IPS DF 4.7 (cell line): ENCODE results near the gene GCHFR.

ENCODE experiments used
- DNase-seq: peaks from one replicate; pipeline ENCODE4 v3.0.0-alpha.2; 2013; ENCODE audit warnings: low spot score; ENCODE audit errors: extremely low read depth

The GCHFR gene

DNA sequence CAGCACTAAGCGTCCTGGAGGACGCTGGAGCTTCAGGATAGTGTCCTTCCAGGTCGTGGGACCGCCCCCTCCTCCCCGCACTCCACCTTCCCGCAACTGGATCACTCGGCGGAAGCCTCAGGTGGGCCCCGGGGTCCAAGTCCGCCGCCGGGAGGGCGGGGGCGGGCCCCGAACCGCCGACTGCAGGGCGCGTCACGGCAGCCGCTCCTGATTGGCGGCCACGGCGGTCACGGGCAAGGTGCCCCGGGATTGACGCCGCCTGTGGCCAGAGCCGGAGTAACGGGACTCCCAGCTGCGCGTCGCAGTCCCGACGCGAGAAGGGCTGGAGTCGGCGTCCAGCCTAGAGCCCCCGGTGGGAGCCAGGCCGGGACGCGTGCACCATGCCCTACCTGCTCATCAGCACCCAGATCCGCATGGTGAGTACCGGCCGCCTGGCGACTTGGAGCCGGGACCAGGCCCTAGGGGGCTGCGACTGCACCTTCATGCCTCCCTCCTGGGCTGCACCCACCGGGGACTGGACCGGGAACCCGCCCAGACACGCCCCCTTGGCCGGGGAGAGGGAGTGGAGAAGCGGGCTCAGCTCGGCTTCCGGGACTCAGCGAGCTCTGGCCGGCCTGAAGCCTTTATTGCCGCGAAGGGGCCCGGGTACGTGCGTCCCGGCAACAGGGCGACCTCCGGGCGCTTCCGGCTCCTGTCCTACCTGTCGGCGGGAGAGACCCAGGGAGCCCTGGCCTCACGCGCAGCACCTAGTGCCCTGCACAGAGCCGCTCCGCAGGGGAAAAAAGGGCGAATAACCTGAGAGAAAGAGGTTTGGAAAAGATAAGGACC is at the start of gene GCHFR:
Gene GCHFR, plus strand, starts transcription at position 268 of the 828 bp plus-strand sequence. Its CDS starts 113 bp downstream, at position 381.
- DNase-seq: no peak

DNA sequence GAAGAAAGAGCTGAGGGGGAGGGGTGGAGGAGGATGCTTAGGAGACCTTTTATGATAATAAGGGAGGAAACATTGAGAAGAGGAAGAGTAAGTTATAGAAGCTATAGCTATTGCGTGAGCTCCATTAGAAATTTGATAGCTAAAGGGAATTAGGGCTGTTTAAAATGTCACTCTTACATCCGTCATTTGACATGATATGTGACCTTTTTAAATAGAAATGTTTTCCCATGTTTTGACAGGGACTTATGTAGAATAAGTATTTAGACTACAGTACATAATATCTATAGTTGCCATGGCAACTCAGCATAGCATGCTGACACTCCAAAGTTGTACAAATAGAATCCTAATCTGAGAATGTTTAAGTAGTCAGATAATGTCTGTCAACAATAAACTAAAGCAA is 49.7 kb upstream of the GCHFR start:
- no peak for DNase-seq

DNA sequence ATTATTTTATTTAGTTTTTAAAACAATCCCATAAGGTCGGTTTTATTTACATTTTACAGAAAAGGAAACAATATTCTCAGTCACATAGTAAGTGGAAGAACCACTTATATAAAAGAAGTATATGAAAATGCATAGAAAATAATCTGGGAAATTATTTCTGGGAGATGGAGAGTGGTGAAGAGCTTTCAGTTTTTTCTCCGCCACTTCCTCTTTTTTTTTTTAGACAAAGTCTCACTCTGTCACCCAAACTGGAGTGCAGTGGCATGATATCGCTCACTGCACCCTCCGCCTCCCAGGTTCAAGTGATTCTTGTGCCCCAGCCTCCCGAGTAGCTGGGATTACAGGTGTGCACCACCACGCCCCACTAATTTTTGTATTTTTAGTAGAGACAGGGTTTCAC is 47.7 kb upstream of the GCHFR start:
- no peak for DNase-seq

DNA sequence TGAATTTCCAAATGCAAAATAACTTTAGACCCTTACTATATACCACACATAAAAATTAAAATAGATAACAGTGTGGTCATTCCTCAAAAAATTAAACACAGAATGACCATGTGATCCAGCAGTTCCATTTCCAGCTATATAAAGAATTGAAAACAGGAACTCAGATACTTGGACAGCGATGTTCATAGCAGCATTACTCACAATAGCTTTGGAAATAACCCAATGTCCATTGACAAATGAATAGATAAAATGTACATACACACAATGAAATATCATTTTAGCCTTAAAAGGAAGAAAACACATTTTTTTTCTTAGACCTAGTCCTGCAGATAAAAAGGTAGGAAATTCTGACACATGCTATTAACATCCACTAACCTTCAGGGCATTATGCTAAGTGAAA is 42.2 kb upstream of the GCHFR start:
- no peak for DNase-seq

DNA sequence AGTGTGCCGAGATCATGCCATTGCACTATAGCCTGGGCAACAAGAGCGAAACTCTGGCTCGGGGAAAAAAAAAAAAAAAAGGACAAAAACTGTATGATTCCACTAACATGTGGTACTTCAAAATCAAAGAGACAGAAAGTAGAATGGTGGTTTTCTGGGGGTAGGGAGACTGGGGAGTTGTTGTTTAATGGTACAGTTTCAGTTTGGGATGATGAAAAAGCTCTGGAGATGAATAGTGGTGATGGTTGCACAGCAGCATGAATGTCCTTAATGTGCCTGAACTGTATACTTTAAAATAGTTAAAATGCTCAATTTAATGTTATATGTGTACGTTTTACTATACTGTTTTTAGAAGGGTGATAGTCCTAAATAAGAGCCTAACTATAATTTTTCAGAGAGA is 41.5 kb upstream of the GCHFR start:
- no peak for DNase-seq

DNA sequence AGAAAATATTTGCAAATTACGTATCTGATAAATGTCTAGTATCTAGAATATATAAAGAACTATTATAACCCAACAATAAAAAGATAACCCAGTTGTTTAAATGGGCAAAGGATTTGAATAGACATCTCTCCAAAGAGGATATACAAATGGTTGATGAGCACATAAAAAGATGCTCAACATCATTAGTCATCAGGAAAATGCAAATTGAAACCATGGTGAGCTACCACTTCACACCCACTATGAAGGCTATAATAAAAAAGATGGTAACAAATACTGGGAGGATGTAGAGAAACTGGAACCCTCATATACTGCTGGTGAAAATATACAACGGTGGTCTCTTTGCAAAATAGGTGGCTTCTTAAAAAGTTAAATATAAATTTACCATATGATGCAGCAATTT is 40.9 kb upstream of the GCHFR start:
- DNase-seq: no peak

DNA sequence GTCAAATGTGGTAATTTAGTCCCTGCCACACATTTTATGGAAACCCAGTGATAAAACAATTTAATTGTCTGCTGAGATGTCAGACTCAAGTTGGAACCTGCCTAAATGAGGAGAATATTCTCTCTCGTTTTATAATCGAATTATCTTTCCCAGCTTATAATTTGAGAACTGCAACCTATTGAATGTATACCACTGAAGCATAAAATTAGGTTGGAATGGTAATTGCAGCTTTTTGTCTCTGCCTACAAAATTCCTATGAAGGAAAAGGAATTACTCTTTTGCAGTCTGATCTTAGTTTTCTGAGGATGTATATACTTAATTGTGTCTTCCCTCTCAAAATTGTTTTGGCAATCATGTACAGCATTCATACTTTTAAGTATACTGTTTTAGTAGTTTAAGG is 39.9 kb upstream of the GCHFR start:
- no peak for DNase-seq

DNA sequence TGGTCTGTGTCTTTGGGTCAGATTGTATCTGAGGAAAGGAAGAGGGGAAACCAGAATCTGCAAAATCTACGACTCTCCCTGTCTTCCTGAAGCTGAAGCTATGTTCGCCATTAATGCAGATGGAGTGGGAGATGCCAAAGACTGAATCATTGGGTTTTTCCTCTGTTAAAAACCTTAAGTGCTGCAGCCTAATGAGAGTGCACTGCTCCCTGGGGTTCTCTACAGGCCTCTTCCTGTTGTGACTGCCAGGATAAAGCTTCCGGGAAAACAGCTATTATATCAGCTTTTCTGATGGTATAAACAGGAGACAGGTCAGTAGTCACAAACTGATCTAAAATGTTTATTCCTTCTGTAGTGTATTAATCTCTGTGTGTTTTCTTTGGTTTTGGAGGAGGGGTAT is 32.8 kb upstream of the GCHFR start:
- no peak for DNase-seq

DNA sequence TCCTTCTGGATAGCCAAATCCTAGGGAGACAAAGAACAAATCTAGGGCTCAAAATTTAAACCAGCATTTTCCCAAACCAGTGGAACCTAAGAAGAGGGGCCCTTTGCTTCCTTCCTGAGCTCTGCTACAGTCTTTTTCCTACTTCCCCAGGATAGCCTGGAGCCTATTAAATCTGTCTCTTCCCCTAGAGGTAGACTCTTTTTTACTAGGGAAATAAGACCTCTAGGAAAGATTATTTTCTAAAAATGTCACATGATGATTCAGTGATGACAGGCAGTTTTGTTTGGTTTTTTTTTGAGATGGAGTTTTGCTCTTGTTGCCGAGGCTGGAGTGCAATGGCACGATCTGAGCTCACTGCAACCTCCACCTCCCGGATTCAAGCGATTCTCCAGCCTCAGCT is 27.3 kb upstream of the GCHFR start:
- no peak for DNase-seq

DNA sequence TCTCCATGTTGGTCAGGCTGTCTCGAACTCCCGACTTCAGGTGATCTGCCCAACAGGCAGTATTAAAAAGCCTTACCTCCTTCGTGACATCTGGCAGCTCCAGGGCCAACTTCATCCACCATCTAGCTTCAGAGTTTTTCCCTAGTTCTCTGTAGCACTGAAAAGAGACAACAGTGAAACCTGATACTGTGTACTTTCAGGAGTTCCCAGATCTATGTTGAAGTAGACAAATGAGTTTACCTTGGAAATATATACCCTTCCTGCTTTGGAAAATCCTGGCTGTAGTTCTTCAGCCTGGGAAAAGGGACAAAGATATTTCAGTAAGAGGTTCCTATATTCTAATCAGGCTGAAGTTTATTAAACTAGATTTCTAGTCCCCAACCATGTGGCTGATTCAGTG is 26.8 kb upstream of the GCHFR start:
- no peak for DNase-seq

DNA sequence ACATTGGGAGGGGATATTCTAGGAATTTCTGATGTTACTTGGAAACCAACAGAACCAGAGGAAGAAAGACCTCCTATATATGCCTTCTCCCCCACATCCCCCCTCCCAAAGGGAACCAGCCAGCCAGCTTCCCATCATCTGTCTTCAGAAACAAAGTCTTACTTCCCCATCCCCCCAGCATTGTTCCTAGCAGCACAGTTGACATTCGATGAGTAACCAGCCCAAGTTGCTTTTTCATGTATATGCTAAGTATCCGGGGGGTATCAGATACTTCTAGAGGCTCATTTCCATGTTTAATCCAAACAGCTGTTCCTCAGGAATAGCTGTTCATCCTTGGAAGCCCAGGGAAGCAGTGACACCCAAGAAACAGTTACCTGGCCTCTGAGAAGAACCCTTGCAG is 24.8 kb upstream of the GCHFR start:
- DNase-seq: no peak

DNA sequence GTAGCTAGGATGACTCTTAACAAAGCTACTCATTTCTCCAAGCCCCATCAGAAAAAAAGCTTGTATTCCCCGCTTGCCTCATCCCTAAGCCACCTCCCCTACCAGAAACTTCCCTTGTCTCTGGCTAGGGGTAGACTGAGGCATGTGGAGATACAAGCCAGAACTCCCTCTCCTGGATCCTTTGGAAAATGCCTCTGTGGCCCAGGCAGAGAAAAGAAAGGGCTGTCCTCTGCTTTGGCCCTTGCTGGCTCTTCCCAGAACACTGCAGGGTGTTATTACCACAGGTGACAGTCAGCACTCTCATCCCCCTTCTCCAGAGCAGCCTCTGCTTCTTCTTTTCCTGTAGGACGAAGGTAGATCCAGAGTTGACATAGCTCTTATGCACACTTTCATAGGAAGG is 24.0 kb upstream of the GCHFR start:
- DNase-seq: no peak

DNA sequence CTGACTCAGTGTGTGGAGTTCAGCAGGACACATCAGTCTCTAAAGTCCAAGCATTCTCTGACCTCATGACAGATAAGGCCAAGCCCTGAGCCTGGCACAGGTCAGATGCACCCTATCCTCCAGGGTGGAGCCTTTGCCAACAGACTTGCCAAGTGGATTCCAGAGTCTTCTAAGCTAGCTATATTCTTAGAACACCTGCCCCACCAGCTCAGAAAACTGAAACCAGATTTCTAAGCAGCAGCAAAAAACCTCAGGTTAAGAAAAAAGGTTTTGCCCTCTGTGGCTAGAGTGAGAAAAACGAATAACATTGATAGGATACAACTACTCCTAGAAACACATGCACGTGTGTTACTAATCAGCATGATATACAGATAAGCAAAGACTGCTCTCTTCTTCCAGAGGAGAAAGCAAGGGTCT is 20.4 kb upstream of the GCHFR start:
- DNase-seq: no peak

DNA sequence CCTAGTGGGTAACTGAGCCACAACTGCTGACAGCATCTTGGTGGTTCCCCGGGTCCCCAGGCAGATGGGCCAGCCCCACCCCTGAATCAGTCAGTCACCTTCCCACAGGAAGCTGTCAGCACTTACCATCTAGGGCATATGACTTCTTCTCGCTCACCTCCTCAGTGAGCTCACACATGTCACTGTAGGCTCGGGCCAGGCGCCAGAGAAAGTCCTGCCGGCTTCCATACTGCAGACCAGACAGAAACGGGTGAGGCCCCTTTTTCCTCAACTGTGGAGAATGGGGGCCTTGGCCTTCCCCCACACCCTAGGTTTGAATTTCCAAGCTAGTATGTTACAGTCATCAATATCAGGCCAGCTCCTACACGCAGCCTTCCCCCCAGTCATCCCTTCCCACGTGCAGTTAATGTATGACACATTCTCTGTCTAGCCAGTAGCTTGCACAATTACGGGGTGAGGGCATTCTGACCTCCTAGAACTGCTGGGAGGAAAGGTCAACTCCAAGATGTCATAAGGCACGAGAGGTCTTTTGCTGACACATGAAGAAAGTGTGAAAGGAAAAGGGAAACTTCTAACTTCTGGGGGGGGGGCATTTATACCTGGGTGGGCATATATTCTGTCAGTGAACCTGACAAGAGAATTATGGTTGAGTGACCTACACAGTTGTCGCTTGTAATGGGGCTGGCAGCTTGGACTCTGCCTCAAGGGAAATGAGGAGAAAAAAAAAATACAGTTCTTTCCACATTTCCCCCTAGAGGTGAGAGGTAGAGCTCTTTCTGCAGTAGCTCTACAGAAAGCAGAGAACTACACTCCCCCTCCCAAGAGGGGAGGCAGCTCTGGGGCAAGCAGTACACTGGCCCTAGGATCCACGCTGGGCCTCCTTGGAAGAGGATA is 19.7 kb upstream of the GCHFR start:
- DNase-seq: no peak

DNA sequence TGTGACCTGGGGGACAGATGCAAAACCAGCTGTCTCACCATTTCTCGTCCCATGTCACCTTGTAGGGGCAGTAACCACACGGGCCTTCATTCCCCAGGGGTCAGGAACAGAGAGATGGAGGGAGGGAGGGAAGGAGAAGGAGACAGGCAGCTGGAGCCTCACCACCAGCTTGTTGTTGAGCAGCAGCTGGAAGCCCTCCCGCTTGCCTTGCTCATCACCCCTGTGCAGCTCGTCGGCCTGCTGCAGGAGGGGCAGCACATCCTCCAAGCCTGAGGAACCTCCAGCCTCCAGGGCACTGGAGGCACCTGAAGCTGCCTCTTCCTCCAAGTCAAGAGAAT is 19.1 kb upstream of the GCHFR start:
- DNase-seq: no peak

DNA sequence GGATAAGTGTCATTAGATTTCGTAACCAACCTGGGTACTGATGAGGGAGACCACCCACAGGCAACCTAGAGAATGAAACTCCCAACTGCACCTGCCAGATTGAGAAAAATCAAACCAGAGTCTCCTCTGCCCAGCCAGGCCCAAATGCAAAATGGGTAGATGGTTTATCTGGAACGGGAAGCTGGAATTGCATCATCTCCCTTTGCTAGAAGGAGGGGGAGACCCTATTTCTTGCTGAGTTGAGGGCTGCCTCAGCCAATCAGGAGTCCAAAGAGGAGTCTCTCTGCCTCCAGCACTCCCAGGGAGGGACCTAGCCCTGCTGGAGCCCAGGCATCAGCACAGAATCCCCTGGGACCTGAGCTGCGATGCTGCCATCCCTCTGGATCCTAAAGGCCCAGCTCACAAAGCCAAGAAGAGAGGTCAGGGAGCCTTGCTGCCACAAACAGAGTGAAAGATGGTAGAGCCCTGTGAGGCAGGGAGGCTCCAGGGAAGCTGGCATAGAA is 16.9 kb upstream of the GCHFR start:
- DNase-seq: no peak

DNA sequence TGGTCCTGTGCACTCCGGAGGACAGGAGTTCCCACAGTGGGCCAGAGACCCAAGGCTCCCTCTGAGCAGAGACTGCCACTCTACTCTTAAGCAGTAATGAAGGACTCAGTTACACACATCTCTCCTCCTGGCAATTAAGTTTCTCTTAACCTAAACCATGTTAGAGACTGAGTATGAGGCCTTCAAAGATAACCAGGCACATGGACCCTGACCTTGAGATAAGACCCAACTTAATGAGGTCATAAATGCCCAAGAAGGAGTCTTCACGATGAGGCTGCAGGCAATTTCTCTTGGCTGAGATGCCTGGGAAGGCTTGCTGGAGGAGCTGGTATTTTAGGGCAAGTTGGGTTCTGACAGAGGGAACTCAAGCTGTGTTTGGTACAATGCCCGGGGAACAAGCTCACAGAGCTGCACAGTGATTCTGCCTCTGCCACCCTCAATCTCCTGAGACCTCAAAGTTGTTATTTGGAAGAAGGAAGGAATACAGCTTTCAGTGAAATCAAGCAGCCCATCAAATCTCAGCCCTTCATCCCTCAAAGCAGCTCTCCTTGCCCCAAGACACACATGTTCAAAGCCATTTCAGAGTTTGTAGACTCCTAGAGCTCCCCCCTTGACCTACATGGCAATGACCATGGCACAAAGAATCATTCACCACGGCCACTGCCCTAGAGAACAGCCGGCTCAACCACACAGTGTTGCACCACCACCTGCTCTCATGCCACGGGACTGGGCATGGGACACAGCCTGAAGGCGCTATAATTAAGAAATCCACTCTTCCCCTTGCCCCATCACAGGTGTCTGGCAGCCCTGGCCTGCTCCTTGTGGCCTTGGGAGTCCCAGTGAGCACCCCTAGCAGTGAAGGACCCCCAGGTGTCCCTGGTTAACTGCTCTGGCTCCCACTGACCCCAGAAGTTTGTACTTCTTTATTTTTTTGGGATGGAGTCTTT is 15.9 kb upstream of the GCHFR start:
- DNase-seq: no peak

DNA sequence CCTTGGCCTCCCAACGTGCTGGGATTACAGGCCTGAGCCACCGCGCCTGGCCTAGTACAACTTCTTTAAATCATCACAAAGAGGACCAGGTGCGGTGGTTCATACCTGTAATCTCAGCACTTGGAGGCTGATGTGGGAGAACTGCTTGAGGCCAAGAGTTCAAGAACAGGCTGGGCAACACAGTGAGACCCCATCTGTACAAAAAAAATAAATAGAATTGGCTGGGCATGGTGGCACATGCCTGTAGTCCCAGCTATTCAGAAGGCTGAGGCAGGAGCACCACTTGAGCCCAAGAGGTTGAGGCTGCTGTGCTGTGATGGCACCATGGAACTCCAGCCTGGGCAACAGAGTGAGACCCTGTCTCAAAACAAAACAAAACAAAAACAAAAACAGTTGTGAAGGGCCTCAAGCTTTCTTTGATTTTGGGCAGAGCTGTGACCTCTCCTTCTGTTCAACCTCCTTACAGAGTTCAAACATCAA is 14.7 kb upstream of the GCHFR start:
- DNase-seq: no peak

DNA sequence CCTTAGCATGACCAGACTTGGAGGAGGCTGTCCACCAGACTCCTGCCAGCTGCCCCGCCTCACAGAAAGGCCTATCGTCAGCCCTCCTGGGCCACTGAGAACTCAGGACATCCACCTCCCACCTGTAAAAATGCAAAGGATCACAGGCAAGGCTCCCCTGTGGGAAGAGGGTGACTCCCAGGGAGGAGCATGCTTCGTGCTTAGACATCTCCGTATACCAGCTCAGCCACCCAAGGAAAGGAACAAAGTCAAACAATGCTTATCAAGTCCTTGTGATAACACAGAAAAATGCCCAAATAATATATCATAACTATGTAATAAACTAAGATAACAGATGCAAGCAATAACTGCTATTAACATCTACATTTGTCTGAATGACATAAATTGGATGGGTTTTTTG is 13.0 kb upstream of the GCHFR start:
- DNase-seq: no peak

DNA sequence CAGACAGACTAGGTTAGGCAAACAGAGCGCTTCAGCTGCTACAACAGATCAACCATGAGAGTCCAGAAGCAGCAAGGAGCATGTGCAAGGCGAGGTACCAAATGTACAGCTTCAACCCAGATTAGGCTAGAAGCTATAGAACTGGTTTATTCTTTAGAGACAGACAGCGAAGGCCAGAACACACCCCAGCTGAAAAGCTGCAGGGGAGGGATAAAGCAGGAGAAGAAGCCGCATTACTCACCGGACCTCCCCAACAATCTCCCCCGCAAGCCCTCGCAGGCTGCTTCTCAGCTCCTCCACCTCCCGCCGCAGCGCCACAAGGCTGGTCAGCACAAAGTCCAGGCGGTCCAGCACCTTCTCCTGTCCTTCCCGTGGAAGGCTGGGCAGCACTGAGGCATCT is 12.1 kb upstream of the GCHFR start:
- DNase-seq: no peak

DNA sequence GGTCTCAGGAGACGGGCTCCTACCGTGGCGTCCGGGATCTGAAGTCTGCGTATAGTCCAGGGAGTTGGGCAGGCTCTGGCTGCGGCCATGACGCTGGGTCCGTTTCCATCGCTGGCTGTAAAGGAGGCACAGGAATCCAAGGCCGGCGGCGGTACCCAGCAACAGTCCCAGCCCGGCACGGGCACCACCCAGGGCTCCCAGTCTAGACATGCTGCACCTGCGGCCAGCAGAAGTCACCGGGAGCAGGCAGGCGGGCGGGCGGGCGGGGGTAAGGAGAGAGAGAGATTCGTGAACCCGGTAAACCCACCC is 9.3 kb upstream of the GCHFR start:
- DNase-seq: no peak
